K562 (cell line): ENCODE data around the gene PAQR4. TPM values are rescaled to one million over a fixed set of nuclear protein-coding genes. Genes with fewer than 3 reads are reported as not detected.
A peak's percentile ranks its signal among the peaks of the same experiment; 100 is the strongest.

Experiments used
- ATAC-seq: fragments of 200-7000 bp; cut with Tn5 transposase; 3 replicates; pipeline ENCODE4 v1.9.1; 2020; ENCODE audit warnings: moderate library complexity
- BruUV-seq: library from RNA; stranded (reverse); fragments of 400-500 nt; replicated peaks from 2 replicates; lab custom pipeline; 2021; lab: Mats Ljungman, UMichigan
- CTCF ChIA-PET: fragments of 300-600 bp; formaldehyde crosslinking; extraction: SDS; loops from one replicate; lab custom pipeline; 2021; ENCODE audit warnings: low intra/inter-chr PET ratio; lab: Yijun Ruan, JAX
- POLR2A ChIA-PET: fragments of 300-600, 350-650 bp; sonication (Branson Sonifier 250); formaldehyde crosslinking; extraction: SDS; loops from one replicate; lab custom pipeline; 2021; ENCODE audit warnings: antibody characterized with exemption, inconsistent platforms; lab: Yijun Ruan, JAX
- DNase-seq, 4 experiments: peaks; one replicate each; pipeline versions ENCODE4 v3.0.0 to v3.0.0-alpha.2; 2011 to 2018; ENCODE audit warnings: low spot score in 3 of 4, mixed read lengths in 3 of 4; ENCODE audit errors: extremely low read depth in 1 of 4
- FAIRE-seq: peaks from 2 replicates; lab custom pipeline; 2011; peaks lifted over from hg19 to GRCh38; lab: Jason Lieb, UNC
- H2AFZ ChIP-seq: 2 replicates; pipeline ENCODE4 v1.6.0; 2011; ENCODE audit warnings: low read depth, low read length, control low read depth, inconsistent platforms
- H3K27ac ChIP-seq: fragments of 200-600 bp; 3 replicates; pipeline ENCODE4 v1.8.0; 2011; ENCODE audit warnings: low read depth, mild to moderate bottlenecking, control low read depth, inconsistent platforms, low read length, moderate library complexity, mixed read lengths; ENCODE audit errors: extremely low read depth
- H3K27me3 ChIP-seq, 2 experiments: fragments of 300-600 bp in 1 of 2; 2 replicates in 1 of 2; 3 replicates in 1 of 2; pipeline versions ENCODE4 v1.6.0 to v1.8.0; 2011; ENCODE audit warnings: inconsistent platforms in 2 of 2, low read length in 2 of 2, mild to moderate bottlenecking in 1 of 2, mixed read lengths in 1 of 2, moderate library complexity in 1 of 2; ENCODE audit not compliant: control insufficient read depth in 2 of 2, insufficient read depth in 2 of 2
- H3K36me3 ChIP-seq: fragments of 300-600 bp; 3 replicates; pipeline ENCODE4 v1.8.0; 2011; ENCODE audit warnings: mild to moderate bottlenecking, low read length, inconsistent platforms; ENCODE audit not compliant: control insufficient read depth, insufficient read depth
- H3K4me1 ChIP-seq, 2 experiments: fragments of 200-600 bp in 1 of 2; replicated peaks in 1 of 2; 2 replicates in 1 of 2; 3 replicates in 1 of 2; pipeline versions ENCODE4 v1.5.1 to v1.8.0; 2011; ENCODE audit warnings: inconsistent platforms in 2 of 2, low read length in 2 of 2, mild to moderate bottlenecking in 1 of 2, mixed read lengths in 1 of 2, moderate library complexity in 1 of 2; ENCODE audit not compliant: control insufficient read depth in 2 of 2, insufficient read depth in 2 of 2
- H3K4me2 ChIP-seq: 2 replicates; pipeline ENCODE4 v1.6.1; 2011; ENCODE audit warnings: low read length, control low read depth, inconsistent platforms, mixed read lengths; ENCODE audit not compliant: insufficient read depth
- H3K4me3 ChIP-seq: fragments of 200-600 bp; sonication (generic), shearing (Covaris generic); 2 replicates; pipeline ENCODE4 v1.5.1; 2016; ENCODE audit warnings: control low read depth, inconsistent platforms
- H3K79me2 ChIP-seq: fragments of 200-600 bp; 3 replicates; pipeline ENCODE4 v1.8.0; 2011; ENCODE audit warnings: low read length, inconsistent platforms; ENCODE audit not compliant: control insufficient read depth, insufficient read depth
- H3K9ac ChIP-seq, 2 experiments: 2 replicates each; pipeline versions ENCODE4 v1.6.0 to v1.6.1; 2011; ENCODE audit warnings: low read depth in 2 of 2, low read length in 2 of 2, control low read depth in 1 of 2, inconsistent platforms in 1 of 2, mild to moderate bottlenecking in 1 of 2, mixed read lengths in 1 of 2; ENCODE audit not compliant: insufficient read depth in 1 of 2
- H3K9me1 ChIP-seq: one replicate; pipeline ENCODE4 v1.6.0; 2011; ENCODE audit warnings: inconsistent platforms, mild to moderate bottlenecking, low read length, moderate library complexity; ENCODE audit not compliant: control insufficient read depth, insufficient read depth
- H3K9me3 ChIP-seq: replicated peaks from 2 replicates; pipeline ENCODE4 v1.5.1; 2011; ENCODE audit warnings: low read depth, low read length, inconsistent platforms; ENCODE audit not compliant: control insufficient read depth, insufficient read depth
- H4K20me1 ChIP-seq: replicated peaks from 2 replicates; pipeline ENCODE4 v1.6.1; 2011; ENCODE audit warnings: low read length, inconsistent platforms, mixed read lengths; ENCODE audit not compliant: control insufficient read depth, insufficient read depth
- ELF1 ChIP-seq: fragments of 200-800 bp; sonication (Bioruptor generic); IDR thresholded peaks from 2 replicates; pipeline ENCODE4 v1.6.1; 2016; ENCODE audit warnings: missing genetic modification characterization, missing compliant biosample characterization
- HBP1 ChIP-seq: fragments of 450-650 bp; formaldehyde crosslinking; IDR thresholded peaks from 2 replicates; pipeline ENCODE4 v1.4.0; 2022; ENCODE audit warnings: missing genetic modification characterization
- POLR3A ChIP-seq: IDR thresholded peaks from 2 replicates; pipeline ENCODE4 v1.6.1; 2011; ENCODE audit warnings: borderline replicate concordance, mild to moderate bottlenecking, moderate library complexity; ENCODE audit not compliant: insufficient read length, insufficient read depth; ENCODE audit errors: extremely low read depth
- STAT6 ChIP-seq: sonication (generic); formaldehyde crosslinking; IDR thresholded peaks from 2 replicates; pipeline ENCODE4 v1.8.1; 2023; ENCODE audit warnings: mild to moderate bottlenecking, missing genetic modification reagents
- TEAD1 ChIP-seq, 2 experiments: fragments of 450-650 bp in 1 of 2; sonication (generic) in 1 of 2; formaldehyde crosslinking; IDR thresholded peaks; 2 replicates each; pipeline versions ENCODE4 v1.4.0 to v1.8.0; 2020 to 2022; ENCODE audit warnings: mild to moderate bottlenecking in 2 of 2, missing genetic modification reagents in 1 of 2
- WGBS: fragments of 100-300 bp; shearing (Covaris generic); methylation state at CpG from one replicate; pipeline ENCODE4 v1.1.6; 2016; ENCODE audit warnings: low coverage, mixed read lengths; ENCODE audit not compliant: insufficient coverage; ENCODE audit errors: missing lambda C conversion rate; 5-methylcytosine and 5-hydroxymethylcytosine counted together
- in situ Hi-C: fragments of 300-500 bp; cut with MboI; formaldehyde crosslinking; loops from 4 replicates; pipeline ENCODE4 v1.15.0; 2018; ENCODE audit warnings: inconsistent platforms, mixed read lengths
- intact Hi-C: fragments of 100-400 bp; cut with micrococcal nuclease; formaldehyde crosslinking; loops from 2 replicates; pipeline ENCODE4 v1.14.2; 2022
- polyA plus RNA-seq, 8 experiments: library from polyadenylated mRNA; depleted of rRNA in 4 of 8; stranded (reverse) in 5 of 8; unstranded in 3 of 8; fragments of >200 nt; fragmentation: Nextera tagmentation in 2 of 8; fragmentation: Illumina TruSeq in 1 of 8; extraction: Ambion mirVana in 2 of 8; extraction: Trizol in 1 of 8; gene quantifications; 2 replicates each; pipeline versions ENCODE4 v1.2.1 to v1.2.3, GENCODE V29; 2011 to 2014; ENCODE audit warnings: inconsistent platforms in 1 of 8, missing spikeins in 1 of 8
- total RNA-seq, 7 experiments: library from RNA; depleted of rRNA in 6 of 7; stranded (reverse); fragments of >200 nt in 6 of 7; fragmentation: Illumina TruSeq in 2 of 7; extraction: Trizol in 2 of 7; gene quantifications; 2 replicates each; pipeline versions ENCODE4 v1.2.1 to v1.2.3, GENCODE V29; 2011 to 2021; ENCODE audit warnings: low replicate concordance in 1 of 7
- TF ChIP-seq, protein P1 (sequence below): IDR thresholded peaks from 3 replicates; pipeline ENCODE4 v1.6.1; 2011; ENCODE audit warnings: borderline replicate concordance, mild to moderate bottlenecking, moderate library complexity; ENCODE audit not compliant: insufficient read length; ENCODE audit errors: extremely low read depth
- TF ChIP-seq, protein P2 (sequence below): sonication (generic); formaldehyde crosslinking; IDR thresholded peaks from 2 replicates; pipeline ENCODE4 v1.8.0; 2022; ENCODE audit warnings: missing genetic modification reagents, mild to moderate bottlenecking, moderate library complexity, borderline replicate concordance

The PAQR4 gene
- total and polyA plus RNA-seq, 9 of the 15 experiments (the other 6 are each of a cell fraction or from before 2014, with no cell fraction given): 0.62 to 40.4 (median 19.5) TPM

DNA sequence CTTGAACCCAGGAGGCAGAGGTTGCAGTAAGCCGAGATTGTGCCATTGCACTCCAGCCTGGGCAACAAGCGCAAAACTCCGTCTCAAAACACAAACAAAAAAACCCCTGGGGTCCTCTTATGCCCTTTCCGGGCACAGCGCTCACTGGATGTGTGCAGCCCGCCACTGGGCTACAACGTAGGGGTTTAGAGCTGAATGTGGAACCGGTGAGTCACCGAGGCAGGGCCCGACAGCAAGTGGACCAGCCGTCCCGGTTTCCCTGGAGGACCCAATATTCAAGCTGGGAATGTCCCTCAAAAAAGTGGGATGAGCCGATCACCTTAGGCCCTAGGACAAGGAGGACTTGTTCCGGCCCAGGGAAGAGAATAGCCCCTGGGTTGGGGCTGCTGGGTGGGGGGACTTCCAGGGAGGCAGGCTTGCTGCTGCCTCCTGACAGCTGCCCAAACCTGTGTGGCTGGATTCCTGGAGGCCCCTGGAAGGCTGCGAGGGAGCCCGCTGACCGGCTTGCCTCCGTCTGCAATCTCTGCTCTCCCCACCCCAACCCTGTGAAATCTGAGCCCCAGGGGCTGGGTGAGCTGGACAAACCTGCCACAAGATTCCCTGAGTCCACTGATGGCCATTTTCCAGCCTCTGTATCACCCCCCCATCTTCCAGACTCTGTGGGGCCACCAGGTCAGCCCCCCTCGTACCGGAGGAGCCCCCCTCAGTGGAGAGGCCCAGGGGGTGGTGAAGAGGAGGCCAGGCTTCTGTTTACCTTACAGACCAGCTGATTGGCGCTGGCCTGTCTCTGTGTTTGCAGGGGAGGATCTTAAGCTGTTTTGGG, 40.6 kb downstream of the PAQR4 start (continued):
- TF ChIP-seq, protein P1, sequence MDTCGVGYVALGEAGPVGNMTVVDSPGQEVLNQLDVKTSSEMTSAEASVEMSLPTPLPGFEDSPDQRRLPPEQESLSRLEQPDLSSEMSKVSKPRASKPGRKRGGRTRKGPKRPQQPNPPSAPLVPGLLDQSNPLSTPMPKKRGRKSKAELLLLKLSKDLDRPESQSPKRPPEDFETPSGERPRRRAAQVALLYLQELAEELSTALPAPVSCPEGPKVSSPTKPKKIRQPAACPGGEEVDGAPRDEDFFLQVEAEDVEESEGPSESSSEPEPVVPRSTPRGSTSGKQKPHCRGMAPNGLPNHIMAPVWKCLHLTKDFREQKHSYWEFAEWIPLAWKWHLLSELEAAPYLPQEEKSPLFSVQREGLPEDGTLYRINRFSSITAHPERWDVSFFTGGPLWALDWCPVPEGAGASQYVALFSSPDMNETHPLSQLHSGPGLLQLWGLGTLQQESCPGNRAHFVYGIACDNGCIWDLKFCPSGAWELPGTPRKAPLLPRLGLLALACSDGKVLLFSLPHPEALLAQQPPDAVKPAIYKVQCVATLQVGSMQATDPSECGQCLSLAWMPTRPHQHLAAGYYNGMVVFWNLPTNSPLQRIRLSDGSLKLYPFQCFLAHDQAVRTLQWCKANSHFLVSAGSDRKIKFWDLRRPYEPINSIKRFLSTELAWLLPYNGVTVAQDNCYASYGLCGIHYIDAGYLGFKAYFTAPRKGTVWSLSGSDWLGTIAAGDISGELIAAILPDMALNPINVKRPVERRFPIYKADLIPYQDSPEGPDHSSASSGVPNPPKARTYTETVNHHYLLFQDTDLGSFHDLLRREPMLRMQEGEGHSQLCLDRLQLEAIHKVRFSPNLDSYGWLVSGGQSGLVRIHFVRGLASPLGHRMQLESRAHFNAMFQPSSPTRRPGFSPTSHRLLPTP: no peak
- TF ChIP-seq, protein P2, sequence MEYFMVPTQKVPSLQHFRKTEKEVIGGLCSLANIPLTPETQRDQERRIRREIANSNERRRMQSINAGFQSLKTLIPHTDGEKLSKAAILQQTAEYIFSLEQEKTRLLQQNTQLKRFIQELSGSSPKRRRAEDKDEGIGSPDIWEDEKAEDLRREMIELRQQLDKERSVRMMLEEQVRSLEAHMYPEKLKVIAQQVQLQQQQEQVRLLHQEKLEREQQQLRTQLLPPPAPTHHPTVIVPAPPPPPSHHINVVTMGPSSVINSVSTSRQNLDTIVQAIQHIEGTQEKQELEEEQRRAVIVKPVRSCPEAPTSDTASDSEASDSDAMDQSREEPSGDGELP: peak; percentile 38; the same call in 1 of the 2 replicates
- TF ChIP-seq POLR3A: no peak

- intact Hi-C loops (no loop called here), in situ Hi-C loops (no loop called here)
- Histone ChIP-seq H3K27me3 (no peaks in the 10 kb centered on the region), H3K4me1 (peaks cover 39 to 82% of the 10 kb centered on the region in 2 experiments), H3K79me2 (peaks cover 17% of the 10 kb centered on the region), H3K27ac (no peak overlapping the region), H3K9ac (no peak overlapping the region), H4K20me1 (no peaks in the 10 kb centered on the region), H3K4me2 (no peak overlapping the region), H2AFZ (no peak overlapping the region), H3K9me3 (no peaks in the 10 kb centered on the region), H3K4me3 (no peak overlapping the region), H3K9me1 (peaks cover 3% of the 10 kb centered on the region), H3K36me3 (peaks cover 3% of the 10 kb centered on the region; the same call in 2 of the 3 replicates)
- 90% methylated on average over 8 of the region's 8 CpGs for WGBS
- ATAC-seq (no peak), FAIRE-seq (no peak), DNase-seq (no peak)
- TF ChIP-seq HBP1 (no peak), STAT6 (CRISPR knock-in tag) (no peak), ELF1 (tag) (no peak), TEAD1 (CRISPR knock-in tag; IDR thresholded peaks at IDR 0.05) (no peak)
- no TSS peak for BruUV-seq
- ChIA-PET CTCF (no interaction called here), POLR2A (interaction anchor here (0.8 to 1.7 kb wide), 3 partner anchors 10 to 19 kb away, joined by 3 to 9 read pairs (median 6); partner anchors contain the start of genes HCFC1R1, THOC6 and TNFRSF12A)
These were observed 41.4 kb downstream of the PAQR4 start for GRCh38 chr16:3010510-3010909.
